ENCODE results near the gene TRIP13.
"Not testable (repeated sequence)": the region's sequence is repeated elsewhere in the genome, so short reads cannot be mapped to it uniquely, and the experiment has no call there.

The TRIP13 gene

DNA sequence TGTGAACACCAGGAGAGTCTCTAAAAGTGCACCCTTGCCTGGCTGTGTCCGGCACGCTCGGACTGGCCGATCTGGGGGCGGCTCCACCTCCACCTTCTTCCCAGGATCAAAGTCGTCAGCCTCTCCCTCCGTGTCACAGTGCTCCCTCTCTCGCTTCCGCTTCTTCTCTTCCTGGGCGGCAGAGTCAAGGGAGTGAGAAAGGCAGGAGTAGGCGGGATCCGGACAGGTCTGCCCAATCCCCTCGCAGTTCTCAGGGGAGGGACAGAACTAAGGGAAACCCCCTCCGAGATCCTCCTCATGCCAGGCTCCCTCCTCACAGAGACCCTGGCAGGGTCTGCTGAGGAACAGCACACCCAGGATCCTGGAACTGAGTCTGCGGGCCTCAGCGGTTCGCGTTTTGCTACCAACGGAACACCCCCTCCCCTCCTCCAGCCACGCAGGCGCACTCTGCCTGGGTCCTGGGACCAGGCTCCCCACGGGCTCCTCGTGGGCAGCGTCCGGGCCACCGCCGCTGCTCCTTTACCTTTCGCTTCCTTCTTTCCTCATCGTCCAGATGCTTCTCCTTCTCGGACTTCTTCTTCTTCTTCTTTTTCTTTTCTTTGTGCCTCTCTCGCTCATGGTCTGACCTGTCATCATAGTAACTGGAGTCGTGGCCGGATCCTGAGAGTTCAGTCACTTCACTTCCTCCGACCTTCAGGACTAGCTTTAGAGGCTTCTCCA is 1.4 kb upstream of the TRIP13 start:
- no peak for DNase-seq (ENCODE audit: low read depth, low spot score)

DNA sequence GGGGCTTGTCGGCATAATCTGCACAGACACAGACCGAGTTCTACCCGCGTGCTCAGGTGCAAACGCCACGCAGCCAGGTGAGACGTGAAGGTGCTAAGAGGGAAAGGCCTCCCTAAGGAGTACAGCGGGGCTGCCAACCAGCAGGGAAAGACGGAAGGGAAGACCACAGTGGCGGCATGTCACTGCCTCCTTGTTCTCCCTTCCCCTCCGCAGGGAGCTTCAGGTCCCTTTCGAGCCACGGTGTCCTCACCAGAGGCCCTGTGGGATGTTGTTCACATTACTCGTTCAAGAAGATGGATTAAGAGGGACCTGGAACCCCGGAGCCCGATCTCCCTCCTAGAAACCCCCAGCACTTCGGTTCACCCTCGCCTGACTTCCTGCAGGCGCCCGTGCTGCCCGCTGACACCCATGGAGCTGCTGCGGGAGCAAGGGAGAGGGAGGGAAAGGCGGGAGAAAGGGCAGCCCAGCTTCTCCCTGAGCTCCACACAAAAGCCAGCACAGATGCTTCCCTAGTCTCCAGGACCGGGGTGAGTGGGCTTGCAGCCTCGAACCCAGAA is 769 bp upstream of the TRIP13 start:
- no peak for DNase-seq (ENCODE audit: low read depth, low spot score)

DNA sequence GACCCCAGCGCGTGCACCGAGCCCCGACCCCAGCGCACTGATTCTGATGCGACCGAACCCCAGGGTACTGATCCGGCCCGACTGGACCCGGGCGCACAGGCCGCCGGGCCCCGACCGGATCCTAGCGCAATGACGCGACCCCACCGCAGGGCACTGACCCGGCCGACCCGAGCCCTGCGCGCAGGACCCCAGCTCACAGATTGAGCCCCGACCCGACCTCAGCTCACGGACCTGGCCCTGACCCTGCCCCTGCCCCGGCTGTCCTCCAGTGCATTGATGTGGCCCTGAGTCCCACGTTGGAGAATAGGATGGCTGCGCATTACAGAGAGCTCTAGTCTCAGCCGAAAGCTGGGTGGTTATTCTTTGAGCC is 438 bp downstream of the TRIP13 start:
- no peak for DNase-seq (ENCODE audit: low read depth, low spot score)

DNA sequence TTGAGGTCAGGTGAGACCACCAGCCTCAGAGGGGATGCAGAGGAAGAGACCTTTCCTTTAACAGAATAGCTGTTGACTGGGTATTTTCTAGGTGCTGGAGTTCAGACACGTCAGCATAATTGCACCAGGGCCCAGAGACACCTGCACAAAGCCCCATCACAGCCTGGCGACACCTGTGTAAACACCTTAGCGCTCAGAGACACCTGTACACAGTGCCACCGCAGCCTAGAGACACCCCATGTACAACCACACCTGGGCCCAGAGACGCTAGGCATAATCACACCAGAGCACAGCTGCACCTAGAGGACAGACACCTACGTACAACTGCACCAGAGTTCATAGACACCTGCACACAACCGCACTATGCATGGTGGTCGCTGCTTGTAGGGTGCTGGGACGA is 1.0 kb downstream of the TRIP13 start:
- DNase-seq (ENCODE audit: low read depth, low spot score): no peak

DNA sequence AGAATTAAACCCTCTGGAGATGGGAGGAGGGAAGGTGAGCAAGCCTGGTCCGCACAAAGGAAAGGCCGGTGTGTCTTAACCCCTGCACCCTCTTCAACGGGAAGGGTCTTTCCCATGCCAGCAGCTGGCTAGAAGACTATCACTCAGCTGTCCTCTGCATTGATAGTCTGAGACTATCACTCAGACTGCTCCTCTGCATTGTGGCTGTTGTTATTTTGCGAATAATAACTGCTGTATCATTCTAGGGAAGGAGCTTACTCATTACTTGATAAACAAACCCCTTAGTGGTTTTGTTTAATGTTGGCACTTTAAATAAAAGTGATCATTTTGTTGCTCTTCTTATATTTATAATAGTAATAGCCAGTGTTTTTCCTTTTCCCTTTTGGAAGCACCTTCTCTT is 8.1 kb downstream of the TRIP13 start:
- no peak for DNase-seq (ENCODE audit: low read depth, low spot score)

DNA sequence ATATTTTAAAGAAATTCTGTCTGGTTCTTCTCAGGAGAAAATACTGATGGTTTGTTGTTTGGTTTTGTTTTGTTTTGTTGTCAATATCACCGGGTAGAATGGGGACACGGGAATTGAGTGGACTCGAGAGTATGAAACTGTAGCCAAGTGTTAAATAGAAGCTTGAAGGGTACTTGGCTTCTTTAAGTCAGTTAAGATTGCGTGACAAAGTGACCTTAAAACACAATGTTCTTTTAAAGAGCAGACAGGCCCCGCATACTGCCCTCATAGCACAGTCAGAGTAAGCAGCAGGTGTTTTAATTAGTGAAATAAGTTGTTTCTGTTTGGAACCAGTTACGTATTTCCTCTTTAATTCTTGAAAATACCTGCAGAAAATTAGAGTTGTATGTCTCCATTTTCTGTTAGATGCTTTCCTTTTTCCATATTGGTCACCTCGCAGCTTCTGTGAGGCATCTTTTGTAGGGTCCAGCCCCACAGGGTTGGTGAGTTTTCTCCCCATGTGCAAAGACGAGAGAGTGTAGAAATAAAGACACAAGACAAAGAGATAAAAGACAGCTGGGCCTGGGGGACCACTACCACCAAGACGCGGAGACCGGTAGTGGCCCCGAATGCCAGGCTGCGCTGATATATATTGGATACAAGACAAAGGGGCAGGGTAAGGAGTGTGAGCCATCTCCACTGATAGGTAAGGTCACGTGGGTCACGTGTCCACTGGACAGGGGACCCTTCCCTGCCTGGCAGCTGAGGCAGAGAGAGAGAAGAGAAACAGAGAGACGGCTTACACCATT is 9.6 kb downstream of the TRIP13 start:
- DNase-seq (ENCODE audit: low read depth, low spot score): no peak

DNA sequence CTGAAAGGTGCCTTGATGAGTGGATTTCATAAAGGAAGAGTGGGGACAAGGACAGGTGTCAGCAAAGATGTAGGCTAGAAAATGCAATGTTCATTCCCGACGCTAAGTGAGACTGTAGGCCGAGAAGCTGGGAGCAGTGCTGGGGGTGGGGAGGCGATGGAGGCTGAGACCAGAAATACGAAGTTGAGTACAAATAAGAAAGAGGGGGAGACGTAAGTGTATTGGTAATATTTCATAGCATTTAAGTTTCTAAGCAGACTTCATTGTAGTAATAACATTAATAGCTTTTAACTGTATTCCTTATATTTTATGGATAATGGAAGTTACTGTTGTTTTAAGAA is 11.0 kb downstream of the TRIP13 start:
- no peak for DNase-seq (ENCODE audit: low read depth, low spot score)

DNA sequence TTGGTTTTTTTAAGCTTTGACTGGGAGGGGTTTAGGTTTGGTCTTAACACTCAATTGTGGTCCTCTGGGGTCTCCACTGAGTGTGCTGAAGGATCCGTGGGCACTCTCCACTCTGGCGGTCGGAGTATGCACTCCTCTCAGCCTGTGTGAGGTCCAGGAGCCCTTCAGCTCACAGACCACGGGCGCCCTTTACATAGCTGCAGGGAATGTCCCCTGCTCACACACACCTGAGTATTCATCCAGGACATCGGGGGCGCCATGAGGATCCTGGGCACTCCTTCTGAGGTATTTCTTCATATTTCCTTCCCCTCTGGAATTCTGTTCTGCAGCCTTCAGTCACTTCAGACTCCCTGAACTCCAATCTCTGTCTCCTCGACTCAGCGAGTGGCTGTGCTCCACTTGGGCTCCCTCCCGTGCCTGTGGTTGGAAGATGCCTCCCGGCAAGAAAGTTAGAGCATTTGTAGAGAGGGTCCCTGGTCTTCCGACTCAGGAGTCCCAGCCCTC is 12.5 kb downstream of the TRIP13 start:
- DNase-seq (ENCODE audit: low read depth, low spot score): no peak

DNA sequence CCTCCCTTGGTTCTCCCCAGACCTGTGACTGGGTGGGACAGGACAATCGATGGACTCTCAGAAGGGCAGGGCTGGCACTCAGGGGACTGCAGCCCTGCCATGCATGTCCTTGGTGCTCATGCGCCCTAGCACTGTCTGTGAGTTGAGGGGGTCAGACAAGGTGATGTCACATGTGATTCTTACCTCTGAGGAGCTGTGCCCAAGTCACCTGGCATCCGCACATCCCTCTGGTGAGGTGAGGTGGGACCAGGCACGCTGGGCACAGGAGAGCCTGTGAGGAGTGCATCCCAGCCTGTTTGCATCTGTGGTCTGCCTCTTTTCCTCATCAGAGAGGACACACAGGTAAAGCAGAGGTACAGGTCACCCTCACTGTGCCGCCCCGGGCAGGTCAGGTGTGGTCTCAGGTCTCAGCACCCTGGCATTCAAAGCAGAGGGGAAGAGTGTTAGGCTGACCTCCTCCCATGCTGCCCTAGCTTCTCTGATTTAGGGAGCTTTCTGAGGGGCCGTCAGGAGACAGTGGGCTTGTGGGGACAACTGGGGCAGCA is 14.8 kb downstream of the TRIP13 start:
- no peak for DNase-seq (ENCODE audit: low read depth, low spot score)

DNA sequence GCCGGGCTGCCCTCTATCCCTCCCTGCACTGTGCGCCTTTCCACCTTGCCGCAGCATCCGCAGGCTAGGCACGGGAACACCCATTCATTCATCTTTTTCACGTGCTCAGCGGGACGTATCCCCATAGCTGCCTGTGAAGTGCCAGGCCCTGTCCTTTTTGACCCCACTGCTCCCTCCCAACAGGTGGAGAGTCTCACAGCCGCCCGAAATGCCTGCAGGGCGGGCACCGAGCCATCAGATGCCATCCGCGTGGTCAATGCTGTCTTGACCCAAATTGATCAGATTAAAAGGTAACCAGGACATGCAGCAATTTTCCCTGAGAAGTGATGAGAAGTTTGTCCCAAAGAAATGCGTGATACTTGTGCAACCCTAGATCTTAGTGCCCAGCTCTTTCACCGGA is 15.5 kb downstream of the TRIP13 start:
- DNase-seq (ENCODE audit: low read depth, low spot score): no peak

DNA sequence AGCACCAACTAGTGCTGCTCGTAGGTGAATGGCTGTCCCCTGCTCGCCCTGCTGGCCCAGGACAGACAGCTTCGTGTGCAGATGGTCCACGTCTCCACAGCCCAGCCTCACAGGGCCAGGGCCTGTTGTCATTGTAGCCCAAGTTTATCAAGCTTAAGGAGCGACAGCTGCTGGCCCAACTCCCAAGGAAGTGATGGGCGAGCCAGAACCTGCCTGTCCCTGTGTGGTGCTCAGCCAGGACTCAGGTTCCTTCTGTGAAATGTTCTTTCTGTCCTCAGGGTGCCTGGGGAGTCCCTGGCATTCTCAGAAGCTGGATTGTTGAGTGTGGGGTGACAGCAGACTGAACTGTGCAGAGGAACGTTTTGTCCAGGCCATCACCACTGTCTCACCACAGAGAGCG is 16.4 kb downstream of the TRIP13 start:
- DNase-seq (ENCODE audit: low read depth, low spot score): no peak

DNA sequence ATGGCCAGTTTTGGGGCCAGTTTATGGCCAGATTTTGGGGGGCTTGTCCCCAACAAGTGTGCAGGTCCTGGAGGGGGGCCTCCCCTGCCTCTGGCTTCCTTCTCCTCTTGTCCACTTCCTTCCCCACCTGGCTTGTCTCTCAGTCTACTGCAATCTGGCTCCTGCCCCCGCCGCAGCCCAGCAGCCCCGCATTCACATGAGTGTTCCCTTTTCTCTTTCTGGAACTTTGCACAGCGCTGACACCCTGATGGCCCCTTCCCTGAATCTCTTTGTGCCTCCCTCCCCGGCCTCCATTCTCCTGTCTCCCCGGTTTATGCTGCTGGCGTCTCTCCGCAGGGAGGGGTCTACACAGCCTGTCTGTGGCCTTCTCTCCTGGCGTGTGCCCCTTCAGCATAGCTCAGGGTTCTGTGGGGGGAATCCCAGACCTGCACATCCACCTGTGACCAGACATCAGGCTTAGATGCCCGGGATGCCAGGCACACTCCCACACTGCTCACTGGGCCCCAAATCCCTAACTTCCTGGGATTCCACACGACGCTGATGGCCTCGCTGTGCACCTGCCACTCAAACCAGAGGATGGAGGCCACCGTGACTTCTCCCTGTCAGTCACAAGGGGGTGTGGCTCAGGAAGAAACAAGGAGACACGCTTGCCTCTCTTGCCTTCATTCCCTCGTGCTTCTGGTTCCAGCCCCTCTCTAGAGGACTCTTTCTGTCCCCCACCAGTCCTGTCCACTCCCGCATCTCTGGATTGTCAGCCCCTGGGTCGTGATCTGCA is 17.5 kb downstream of the TRIP13 start:
- DNase-seq (ENCODE audit: low read depth, low spot score): no peak

DNA sequence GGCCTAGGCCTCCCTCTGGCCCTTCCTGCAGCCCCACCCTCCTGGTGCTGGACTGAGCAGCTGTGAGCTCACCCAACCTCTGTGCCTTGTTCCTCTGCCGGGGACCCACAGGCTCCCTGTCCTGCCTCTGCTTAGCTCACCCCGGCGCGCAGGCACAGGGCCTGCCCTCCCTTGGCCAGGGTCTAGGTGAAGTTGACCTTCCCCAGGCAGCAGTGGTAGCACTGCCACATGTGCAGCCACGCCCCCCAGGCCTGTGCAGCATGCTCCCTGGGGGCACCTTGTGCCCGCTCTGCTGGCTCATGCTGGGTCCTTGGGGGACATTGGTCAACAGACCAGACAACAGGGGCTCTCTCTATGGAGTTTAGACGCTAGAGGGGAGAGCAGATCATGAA is 18.1 kb downstream of the TRIP13 start:
- no peak for DNase-seq (ENCODE audit: low read depth, low spot score)

DNA sequence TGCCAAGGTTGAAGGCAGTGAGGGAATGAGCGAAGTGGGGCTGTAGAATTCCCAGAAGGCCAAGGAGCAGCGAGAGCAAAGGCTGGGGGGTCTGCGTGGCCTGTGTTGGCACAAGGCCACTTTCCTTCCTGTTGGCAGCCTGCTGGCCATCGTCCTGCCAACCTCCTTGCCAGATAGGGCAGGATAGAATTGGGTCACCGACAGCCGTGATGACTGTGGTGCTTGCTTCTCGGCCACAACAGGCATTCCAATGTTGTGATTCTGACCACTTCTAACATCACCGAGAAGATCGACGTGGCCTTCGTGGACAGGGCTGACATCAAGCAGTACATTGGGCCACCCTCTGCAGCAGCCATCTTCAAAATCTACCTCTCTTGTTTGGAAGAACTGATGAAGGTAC is 18.9 kb downstream of the TRIP13 start:
- DNase-seq (ENCODE audit: low read depth, low spot score): no peak

DNA sequence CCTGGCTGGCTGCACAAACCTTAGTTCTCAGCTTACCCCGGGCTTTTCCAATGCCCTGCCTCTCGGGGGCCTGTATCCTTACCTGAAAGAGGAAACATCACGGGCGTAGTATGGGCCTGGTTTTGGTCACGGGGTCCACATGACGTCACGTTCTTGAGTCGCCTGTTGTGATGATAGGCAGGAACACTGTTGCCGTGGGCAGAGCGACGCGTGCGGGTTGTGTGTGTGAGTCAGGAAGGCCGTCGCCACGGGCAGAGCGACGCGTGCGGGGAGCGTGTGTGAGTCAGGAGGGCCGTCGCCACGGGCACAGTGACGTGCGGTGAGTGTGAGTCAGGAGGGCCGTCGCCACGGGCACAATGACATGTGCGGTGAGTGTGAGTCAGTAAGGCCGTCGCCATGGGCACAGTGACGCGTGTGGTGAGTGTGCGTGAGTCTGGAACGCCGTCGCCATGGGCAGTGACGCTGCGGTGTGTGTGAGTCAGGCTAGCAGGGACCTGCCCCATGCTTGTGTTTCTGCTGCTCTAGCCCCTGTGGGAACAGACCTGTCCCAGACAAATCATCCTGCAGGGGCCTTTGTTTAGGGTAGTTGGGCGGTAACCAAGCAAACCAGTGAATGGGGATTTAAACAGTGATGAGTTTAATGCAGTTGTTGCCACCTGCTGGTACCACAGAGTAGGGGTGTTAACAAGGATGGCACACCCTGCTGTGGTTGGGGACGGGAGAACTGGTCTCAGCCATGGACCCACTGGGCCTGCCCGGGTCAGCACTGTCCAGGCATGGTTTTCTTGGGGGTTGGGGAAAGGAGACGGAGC is 19.8 kb downstream of the TRIP13 start:
- DNase-seq (ENCODE audit: low read depth, low spot score): no peak

DNA sequence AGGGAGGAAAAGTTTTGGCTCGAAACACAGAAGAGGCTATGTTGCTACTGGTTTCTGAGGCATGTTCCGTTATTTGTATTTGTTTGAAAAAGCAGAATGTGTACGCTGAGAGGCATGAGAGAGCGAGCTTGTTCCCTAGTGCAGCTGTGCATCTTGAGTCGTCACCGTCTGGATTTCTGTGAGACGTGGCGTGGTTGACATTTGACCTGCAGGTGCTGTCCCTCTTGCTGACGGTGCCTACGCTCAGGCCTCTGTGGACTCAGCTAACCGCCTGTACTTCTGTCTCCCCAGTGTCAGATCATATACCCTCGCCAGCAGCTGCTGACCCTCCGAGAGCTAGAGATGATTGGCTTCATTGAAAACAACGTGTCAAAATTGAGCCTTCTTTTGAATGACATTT is 21.5 kb downstream of the TRIP13 start:
- no peak for DNase-seq (ENCODE audit: low read depth, low spot score)

DNA sequence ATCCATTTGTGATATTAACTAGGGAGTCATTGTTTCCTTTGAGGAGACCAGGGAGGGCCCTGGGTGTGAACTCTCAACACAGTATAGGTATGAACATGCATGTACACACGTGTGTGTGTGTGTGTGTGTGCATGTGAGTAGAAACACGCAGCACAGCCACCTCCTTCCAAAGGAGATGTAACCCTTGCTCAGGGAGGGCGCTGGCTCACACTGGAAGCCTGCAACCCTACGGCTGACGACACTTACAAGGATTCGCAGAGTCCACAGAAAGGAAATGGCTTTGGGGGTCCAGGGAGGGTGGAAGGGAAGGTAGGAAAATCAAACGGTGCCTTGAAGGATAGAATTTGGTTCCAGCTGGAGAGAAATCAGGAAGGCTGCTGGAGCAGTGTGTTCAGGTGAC is 21.9 kb downstream of the TRIP13 start:
- no peak for DNase-seq (ENCODE audit: low read depth, low spot score)

DNA sequence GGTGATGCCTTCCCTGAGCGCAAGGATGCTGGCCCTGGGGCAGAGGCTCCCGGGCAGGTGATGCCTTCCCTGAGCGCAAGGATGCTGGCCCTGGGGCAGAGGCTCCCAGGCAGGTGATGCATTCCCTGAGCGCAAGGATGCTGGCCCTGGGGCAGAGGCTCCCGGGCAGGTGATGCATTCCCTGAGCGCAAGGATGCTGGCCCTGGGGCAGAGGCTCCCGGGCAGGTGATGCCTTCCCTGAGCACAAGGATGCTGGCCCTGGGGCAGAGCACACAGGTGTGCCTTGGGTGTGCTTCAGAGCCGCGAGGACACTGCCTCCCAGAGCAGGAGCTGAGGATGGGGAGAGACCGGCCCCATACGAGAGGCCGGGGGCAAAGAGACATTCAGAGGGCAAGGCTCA is 22.7 kb downstream of the TRIP13 start:
- DNase-seq (ENCODE audit: low read depth, low spot score): not testable (repeated sequence)

DNA sequence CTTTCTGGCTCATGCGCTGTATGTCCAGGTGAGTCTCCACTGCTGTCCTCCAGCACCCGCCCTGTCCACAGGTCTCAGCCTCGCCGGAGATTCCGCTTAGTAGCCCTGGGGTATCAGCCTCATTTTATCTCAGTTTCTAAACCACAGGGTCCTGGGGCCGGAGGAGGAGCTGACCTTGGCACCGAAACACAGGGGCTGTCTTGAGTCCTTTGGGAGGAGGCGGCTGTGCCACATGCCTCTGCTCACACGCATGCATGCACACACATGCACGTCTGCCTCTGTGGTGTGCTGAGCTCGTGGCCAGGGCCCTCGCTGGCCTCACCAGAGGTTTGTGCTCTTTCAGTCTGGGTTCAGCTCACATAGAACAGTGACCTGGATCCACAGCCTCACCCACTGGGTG is 23.3 kb downstream of the TRIP13 start:
- DNase-seq (ENCODE audit: low read depth, low spot score): no peak

DNA sequence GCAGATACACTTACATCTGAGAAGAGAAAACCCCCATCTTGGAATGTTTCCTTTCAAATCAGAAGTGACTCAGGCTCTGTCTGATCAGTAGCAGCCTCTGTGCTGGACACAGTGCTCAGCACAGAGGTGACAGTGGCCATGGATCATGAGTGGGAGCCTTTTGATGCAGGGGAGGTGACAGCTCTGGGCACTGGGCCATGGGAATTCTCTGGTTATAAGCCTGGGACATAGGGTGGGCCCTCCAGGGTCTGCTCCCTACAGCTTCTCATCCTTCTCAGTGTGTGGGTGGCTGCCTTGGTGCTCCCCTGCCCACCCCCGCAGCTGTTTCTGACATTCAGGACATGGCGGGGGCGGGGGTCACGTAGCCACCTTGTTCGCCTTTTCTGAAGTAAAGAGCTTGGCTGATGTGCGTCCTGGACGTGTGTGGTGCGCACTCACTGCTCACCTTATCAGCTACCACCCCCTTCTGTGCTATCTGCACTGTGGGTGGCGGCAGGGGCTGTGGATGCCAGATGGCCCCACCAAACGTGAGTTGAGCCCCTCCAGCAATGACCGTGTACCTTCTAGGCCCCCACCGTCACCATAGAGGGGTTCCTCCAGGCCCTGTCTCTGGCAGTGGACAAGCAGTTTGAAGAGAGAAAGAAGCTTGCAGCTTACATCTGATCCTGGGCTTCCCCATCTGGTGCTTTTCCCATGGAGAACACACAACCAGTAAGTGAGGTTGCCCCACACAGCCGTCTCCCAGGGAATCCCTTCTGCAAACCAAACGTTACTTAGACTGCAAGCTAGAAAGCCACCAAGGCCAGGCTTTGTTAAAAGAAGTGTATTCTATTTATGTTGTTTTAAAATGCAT is 24.0 kb downstream of the TRIP13 start:
- DNase-seq (ENCODE audit: low read depth, low spot score): no peak
